H4 (cell line): ENCODE results near the gene DDX17. TPM values are rescaled to one million over a fixed set of nuclear protein-coding genes. Genes with fewer than 3 reads are reported as not detected.
"Not testable (repeated sequence)": the region's sequence is repeated elsewhere in the genome, so short reads cannot be mapped to it uniquely, and the experiment has no call there.

Source experiments
- DNase-seq: peaks from one replicate; pipeline ENCODE4 v3.0.0-alpha.2; 2015; ENCODE audit warnings: low spot score
- total RNA-seq: library from RNA; depleted of rRNA; stranded (reverse); fragments of >200 nt; shearing (Covaris generic); gene quantifications from 2 replicates; pipeline ENCODE4 v1.2.3, GENCODE V29; 2014

Gene DDX17
- total RNA-seq, 1 experiment from 2014 or later = 155 TPM

DNA sequence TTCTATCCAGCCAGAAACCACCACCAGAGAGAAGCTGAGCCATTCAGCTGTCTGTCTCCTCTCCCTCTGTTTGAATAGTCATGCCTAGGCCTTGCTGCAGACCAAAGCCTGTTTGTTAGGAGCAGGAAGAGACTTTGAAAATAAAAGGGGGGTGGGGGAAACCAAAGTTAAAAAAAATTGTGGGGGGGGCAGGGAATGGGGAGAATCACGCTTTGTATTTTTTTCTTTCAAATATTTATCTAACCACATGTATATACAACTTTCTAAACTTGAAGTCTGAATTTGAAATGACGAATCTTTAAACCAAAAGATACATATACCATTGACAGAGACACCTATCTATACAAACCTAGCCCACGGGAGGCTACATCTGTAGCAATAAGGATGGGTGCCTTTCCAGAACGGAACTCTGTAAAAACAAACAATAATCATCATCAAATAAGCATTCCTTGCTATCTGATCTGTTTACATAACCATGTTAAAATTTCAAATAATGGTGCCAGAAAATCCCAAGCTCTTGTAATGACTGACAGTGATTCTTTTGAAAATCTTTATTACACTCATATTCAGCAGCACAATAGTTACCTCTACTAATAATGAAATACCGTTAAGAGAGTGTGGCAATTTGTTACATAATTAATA, 14.3 kb downstream of the DDX17 start:
- DNase-seq = no peak

DNA sequence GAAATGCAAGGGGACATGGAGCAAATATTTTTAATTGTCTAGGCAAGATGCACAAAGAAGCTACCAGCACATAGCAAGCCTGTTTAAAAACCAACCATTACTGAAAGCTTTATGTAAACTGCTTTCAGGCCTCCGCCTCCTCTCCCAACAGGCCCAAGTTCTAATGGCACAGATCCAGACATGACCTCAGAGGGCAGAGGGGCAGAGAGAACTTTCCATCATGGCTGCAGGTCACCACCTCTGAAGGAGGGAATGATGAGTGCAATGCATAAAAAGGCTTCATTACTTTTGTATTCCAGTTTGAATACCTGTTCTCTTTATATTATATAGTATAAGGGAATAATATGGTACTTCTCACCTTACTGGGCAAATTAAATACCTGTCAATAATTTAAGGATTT, 15.2 kb downstream of the DDX17 start:
- DNase-seq = peak; percentile 58

DNA sequence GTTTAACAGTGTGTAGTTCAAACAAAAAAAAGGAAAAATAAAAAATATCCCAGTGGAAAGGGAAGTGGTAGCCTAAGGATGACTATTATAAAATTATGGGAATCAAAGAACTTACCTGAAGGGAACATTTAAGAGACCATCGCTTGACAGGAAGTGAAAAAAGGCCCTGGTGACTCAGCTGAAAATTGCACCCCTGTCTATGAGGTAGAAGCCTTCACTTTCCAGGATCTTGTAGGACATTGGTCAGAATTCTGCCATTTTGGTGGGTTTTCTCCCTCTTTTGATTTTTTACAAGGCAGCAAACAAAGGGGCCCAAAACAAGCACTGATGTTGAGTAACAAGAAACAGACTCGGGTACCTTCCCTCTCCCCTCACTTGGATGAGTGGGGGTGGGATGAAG, 15.6 kb downstream of the DDX17 start:
- DNase-seq = no peak

DNA sequence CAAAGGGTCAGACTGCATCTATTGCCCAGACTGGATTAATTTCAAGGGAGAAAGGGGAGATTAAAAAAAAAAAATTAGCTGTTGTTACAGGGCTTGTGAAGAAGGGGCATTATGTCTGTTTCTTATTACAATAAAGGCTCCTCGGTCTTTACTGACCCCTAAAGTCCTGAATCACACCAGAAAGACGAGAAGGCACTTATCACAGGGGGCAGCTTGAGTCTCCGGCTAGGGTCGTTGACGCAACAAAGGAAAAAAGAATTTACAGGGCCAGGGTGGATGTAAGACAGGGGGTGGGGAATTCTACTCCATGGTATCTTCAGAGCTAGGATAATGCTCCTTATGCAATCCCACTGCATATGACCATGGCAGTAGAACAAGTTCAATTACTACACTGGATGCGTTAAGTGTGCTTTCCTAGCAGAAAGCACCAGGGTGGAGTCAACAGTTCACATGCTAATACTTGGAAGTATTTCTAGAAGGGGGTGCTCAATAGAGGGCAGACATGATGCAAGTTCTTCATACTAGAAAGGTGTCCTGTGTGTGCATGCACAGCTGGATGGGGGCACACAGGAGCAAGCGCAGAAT, 16.5 kb downstream of the DDX17 start:
- no peak for DNase-seq

DNA sequence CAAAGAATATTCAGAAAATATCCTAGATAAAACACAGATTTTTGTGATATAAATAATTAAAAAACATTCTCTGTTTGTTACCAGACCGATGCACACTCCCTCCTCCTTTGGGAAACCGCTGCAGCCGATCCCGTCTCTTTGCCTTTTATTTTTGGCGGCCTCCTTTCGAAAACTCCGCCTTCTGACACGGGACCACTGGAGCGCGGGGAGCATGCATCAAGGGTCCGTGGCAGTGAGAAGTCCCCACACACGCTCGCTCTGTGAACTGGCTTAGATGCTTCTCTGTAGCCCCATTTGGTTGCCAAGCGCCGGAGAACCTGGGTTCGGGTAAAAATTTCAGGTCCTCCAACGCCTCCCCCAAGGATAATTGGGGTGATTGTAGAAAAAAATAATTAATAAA, 17.0 kb downstream of the DDX17 start:
- DNase-seq = no peak

DNA sequence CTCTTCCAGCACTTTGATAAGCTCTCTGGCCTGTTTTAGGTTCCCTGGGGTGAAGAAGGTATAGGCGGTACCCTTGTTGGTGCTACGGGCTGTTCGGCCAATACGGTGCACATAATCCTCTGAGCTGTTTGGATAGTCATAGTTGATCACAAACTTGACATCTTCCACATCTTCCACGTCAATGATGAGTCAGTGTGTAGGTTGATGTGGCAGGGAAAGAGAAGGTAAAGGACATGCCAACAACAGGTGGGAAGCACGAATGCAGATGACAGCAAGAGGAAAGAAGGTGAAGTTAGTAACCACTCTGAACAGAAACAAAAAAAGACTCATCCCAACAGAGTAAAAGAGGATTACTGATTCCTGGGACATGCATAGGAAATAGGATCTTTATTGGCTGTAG, 18.2 kb downstream of the DDX17 start:
- no peak for DNase-seq

DNA sequence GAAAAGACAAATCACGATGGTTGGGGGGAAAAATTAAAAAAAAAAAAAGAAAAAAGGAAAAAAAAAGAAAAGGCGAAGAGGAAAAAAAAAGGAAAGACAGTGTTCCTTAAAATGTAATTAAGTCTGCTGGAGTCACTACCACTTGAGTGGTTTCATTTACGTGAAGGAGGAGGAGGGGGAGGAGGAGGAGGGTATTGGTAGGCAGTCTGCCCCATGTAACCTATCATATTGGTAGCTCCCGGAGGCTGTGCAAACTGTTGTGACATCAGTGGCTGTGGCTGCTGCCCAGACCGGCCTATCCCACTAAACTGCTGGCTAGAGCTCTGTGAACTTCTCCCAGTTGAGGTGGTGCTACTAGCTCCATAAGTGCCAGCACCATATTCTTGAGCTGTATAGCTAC, 20.3 kb downstream of the DDX17 start:
- DNase-seq = no peak

DNA sequence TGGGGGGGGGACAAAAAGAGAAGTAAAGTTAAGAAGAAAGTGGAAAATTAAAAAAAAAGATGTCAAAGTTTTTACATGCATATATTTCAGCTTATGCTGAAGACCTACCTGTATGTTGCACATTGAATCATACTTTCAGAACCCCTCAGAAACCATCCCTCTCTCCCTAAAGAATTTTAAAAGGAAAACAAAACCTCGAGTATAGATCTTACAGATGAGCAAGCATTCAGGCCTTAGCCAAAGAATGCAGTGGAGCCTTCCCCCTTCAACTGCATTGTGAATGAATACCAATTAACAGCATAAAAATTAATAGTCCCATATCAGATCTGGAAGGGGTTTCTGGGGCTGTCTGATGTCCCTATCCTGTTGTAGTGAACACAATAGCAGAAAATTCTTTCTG, 21.9 kb downstream of the DDX17 start:
- DNase-seq = no peak

DNA sequence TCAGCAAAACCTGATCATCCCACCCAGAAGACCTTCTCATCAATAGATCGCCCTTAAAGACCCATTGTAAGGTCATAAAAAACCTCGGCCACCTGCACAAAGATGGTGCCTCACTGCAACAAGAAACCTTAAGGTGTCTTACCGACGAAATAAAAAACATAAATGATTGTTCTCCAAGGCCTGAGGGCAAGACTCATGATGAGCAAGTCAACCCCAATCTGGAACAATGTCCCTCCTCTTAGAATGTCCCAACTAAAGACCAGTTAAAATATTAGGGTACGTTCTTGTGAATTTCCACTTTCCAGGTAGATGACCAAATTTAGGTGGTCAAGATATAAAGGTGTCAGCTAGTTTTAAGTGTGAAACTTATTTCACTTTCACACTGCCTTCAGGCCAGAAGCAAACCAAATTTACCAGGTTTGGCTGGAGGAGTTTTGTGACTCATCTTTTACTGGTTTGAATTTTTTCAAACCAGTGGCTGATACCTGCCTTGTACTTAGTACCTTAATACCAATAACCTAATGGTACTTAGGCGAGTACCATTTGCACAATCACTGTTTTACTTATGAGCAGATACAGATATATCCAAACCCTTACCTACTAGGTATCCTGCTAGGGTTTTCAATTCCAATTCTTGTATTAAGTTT, 23.3 kb downstream of the DDX17 start:
- no peak for DNase-seq

DNA sequence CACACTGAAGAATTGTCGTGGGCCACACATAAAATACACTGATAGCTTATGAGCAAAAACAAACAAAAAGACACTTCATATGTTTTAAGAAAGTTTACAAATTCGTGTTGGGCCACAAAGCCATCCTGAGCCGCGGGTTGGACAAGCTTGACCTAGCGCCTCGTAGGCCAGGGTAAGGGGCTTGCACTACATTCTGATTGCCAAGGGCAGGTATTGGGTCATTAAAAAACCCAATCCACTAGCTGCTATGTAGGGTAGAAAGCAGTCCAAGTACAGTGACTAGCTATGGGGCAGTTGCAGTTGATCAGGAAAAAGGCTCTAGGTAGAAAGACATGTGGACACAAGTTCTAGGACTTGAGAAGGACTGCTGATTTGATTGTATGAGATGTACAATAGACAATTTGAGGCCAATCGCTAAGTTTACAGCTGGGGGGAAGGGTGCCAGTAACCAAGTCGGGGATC, 24.2 kb downstream of the DDX17 start:
- DNase-seq = no peak

DNA sequence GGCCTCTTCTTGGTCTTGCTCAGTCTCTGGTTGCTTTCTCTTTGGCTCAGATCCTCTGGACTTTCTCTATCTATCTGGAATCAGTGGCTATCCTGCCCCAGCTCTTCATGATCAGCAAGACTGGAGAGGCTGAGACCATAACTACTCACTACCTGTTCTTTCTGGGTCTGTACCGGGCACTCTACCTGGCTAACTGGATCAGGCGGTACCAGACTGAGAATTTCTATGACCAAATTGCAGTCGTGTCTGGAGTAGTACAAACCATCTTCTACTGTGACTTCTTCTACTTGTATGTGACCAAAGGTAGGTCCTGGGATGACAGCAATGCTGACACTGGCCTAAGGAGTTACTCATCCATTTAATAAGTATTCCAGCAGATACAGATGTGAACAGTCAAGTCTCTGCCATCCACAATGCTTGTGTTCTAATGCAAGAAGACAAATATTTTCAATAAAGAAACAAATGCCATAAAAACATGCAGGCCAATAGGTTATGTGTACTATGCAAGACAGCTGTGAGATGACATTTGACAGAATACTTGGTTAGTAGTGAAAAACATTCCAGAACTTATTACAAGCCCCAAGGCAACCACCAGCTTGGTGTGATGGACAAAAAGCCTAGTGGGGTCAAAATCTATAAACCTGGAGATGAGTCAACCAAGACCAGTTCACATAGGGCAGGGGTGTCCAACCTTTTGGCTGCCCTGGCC, 24.8 kb downstream of the DDX17 start:
- no peak for DNase-seq

DNA sequence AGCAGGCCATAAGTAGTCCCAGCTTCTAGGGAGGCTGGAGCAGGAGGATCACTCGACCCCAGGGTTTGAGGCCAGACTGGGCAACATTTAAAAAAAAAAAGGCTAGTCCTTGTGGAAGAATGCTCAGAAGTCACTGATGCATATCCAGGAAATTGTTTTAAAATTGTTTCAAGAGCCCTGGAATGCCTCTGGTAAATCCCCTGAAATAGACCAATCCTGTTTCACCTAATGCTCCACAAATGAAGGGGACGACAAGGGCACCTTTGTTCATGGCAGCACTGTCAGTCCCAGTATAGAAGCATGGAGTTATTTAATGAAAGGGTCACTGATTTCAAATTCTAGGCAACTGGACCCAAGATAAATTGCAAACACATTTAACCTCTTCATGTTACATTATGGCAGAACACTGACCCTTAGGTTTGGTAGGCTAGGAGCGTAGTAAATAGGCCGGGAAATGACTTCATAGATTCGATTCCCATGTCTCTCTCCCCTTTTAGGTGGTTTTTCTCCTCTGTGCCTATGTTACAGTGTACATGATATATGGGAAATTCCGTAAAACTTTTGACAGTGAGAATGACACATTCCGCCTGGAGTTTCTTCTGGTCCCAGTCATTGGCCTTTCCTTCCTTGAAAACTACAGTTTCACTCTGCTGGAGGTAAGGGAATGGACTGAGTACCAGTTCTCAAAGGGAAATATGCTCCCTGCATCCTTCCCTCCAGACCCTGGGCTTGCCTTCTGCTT, 26.8 kb downstream of the DDX17 start:
- no peak for DNase-seq

DNA sequence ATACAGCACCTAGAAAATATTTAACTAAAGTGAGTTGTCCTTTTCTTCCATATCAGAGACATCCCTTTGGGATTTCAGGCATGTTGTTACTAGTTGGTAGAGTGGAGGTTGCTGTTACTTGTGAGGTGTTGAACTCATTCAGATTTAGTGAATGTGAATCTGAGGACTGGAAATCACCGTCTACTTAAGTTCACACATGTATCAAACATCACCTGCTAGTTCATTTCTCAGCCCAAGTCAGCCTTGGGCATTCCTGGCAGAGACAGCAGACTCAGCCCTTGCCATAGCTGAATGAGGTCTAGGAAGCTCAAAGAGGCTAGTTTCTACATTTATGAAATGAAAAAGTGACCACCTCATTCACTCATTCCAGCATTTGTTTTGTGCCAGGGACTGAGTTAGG, 28.5 kb downstream of the DDX17 start:
- peak; percentile 2 for DNase-seq

DNA sequence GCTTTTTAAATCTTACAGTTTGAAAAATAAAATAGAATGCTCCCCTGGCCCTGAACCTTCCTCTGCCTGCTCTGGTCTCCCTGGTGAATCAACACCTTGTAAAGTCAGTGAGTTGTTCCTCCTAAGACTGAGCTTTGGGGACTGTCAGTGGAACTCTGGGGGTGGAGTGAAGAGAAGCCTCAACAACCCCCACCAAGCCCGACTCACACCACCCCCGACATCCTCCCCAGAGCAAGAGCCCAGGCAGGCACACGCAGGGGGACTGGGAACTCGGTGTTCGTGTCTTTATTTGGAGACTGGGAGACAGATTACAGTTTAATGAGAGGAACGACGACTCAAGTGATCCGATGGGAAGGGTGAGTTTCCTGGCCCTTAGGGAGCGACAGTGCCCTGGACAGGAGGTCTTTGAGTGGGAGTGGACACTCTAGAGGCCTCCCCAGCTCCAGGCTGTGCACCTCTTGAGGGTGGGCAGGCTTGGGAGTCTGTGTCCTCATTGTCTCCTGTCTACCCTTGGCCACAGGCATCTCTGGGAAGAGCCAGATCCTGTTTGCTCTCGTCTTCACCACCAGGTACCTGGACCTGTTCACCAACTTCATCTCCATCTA, 32.0 kb downstream of the DDX17 start:
- peak; percentile 2 for DNase-seq

DNA sequence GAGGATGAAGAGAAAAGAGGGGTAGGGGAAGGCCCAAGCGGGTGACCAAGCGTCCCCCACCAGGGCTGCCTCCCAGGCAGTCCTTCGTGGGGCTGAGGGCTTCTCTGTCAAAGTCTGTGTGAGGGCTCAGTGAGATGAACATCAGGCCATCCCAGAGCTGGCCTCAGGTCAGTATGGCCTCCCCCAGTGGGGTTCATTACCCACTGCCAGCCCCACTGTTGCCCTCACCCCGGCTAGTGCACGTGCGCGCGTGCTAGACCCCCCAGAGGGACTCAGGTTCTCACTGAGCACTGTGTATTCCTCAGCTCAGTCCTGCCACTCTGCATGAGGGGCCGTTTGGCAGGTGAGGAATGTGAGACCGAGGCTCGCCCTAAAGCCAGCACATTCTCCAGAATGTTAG, 34.9 kb downstream of the DDX17 start:
- no peak for DNase-seq

DNA sequence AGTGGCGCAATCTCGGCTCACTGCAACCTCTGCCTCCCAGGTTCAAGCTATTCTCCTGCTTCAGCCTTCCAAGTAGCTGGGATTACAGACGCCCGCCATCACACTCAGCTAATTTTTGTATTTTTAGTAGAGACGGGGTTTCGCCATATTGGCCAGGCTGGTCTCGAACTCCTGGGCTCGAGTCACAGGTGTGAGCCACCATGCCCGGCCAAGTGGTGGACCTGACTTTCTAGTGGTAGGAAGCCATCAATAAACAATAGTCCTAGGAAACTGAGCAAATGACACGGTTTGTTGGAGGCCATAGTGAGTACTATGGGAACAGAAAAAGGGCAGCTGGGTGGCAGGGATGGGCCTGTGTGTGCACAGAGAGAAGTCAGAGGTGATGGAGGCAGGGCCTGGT, 35.9 kb downstream of the DDX17 start:
- not testable (repeated sequence) for DNase-seq

DNA sequence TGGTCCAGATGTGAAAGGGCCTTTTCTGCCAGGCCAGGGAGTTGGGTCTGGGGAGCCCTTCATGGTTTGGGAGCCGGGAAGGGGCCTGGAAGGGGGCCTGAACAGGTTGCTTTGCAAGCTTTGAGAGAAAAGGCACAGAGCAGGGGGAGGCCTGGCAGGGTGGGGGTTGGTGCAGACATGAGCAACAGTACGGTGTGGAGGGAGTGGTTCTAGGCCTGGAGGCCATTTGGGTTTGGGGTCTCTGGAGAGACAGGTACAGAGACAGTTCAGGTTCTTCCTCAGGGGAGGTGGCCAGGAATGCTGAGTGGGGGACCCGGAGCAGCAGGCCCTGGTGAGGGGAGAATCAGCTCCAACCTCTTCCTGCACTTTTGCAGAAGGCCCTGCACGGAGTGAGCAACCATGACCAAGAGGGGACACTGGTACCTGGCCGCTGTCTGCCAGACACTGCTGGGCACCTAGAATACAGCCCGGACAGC, 36.8 kb downstream of the DDX17 start:
- DNase-seq = no peak

DNA sequence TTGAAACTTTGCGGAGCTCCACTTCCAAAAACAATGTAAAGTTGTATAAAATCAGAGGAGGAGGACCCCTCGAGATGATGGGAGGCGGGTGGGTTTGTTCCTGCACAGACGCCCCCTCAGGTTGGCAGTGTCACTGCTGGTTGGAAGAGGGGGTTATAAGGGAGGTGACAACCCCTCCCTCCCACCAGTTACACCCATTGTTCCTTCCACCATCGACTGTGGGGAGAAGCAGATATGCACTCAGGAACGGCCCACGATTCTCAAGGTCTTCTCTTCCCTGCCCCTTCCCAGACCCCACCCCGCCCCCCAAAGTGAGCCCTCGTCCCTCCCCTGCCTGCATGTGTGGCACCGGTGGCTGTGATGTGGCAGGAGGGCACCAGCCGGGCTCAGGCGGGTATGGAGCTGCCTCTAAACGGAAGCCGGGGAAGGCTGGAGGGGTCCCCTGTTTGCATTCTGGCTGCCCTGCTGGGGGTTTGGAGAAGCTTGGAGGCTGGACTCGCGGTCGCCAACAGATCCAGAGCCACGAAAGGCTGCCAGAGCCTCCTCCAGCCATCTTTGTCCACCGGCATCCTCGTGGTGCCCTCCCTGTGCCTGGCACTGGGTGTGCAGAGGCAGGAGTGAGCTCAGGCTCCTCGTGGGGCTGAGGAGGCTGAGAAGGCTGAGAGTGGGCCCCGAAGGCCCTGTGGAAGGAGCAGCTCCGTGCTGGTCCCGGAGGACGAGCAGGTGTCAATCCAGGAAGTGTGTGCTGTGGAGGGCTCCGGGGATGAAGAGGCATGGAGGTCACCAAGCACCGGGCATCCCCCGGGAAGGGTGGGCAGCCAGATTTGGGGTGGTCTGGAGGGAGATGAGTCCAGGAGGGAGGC, 37.4 kb downstream of the DDX17 start:
- DNase-seq = no peak

DNA sequence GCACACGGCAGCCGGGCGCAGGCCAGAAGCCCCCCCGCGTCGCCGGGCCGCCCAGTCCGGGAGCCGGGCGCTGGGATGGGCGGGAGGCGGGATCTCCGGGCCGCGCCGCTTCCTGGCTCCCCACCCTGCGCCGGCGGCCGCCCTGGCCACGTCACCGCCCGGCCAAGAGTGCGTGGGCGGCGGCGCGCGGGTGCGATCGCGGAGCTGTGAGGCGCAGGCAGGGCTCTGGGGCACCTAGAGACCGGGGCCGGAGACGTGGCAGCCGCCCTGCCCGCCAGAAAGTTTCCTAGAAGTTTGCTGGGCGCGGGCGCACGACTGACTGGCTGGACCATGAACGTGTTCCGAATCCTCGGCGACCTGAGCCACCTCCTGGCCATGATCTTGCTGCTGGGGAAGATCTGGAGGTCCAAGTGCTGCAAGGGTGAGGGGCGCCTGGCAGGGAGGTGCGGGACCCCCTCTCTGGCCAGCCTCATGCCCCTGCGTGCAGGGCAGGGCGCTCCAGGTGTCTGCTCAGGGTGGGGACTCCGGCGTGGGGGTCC, 38.1 kb downstream of the DDX17 start, which contains the start of gene KDELR3:
Gene KDELR3, plus strand, starts transcription at position 193 of the 539 bp plus-strand sequence. Its CDS starts 138 bp downstream, at position 331.
- DNase-seq = peak; percentile 49

DNA sequence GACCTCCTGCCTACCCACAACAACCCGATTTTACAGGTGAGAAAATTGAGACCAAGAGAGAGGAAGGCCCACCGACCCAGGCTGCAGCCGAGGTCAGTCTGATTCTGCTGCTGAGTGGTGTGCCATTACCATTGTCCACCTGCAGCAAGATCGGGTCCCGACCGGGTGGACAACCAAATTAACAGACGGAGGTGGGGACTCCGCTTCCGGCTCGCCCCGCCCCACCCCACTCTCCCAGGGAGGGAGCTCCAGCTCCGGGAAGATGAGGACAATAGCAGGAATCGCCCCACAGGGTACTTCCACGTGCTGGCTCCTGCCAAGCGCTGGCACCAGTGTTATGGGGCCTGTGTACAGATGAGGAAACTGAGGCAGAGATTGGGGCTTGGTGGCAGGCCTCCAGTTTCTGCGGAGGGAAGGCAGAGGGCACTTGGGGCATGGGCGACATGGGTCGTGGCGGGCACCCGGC, 38.6 kb downstream of the DDX17 start:
- no peak for DNase-seq
